G401.6 (cell line): ENCODE data around the gene TRIO.

ENCODE experiments used
- FAIRE-seq: peaks from 2 replicates; lab custom pipeline; 2012; peaks lifted over from hg19 to GRCh38; lab: Jason Lieb, UNC

TRIO gene

DNA sequence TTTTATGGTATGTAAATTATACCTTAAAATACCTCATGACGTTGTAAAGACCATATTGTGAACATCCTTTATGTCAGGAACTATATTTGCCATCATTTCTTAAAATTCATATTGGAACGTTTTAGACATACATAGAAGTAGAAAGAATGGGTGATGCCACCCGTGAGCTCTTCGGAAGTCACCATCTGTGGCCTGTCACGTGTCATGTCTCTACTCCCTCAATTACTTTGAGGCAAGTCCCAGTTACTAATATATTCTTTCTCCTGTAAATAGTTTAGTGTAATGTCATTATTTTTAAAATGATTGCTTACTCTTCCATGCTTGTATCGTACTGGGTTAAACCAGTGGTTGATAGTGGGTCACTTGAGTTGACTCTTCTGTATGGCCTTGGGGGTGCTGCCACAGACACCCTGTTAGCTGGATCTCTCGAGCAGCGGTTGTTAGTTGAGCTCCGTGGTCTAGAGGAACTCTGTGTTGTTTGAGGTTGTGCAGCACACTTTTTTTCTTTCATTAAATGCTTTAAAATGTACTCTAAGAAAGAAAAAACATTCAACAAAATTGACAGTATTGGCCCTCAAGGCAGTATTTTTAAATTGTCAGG, 66.2 kb downstream of the TRIO start:
- no peak for FAIRE-seq

GRCh38 chr5:14209836-14210235, 66.7 kb downstream of the TRIO start:
- no peak for FAIRE-seq

DNA sequence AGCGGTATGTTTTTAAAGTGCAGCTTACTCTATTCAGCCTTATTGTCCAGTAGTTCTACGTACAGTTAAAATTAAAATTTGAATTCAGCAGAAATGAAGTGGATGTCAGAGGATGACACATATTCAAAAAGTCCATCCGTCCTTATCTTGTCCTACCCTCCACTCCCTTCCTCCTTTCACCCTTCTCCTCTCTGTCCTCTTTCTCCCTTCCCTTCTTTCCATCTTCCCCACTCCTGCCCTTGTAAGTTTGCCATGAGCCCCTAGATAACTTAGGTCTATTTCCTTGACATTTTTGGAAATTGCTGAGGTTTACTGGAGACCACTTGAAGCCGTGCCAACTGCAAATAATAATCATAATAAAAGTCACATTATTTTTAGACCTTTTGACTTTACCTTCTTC, 67.6 kb downstream of the TRIO start:
- no peak for FAIRE-seq

DNA sequence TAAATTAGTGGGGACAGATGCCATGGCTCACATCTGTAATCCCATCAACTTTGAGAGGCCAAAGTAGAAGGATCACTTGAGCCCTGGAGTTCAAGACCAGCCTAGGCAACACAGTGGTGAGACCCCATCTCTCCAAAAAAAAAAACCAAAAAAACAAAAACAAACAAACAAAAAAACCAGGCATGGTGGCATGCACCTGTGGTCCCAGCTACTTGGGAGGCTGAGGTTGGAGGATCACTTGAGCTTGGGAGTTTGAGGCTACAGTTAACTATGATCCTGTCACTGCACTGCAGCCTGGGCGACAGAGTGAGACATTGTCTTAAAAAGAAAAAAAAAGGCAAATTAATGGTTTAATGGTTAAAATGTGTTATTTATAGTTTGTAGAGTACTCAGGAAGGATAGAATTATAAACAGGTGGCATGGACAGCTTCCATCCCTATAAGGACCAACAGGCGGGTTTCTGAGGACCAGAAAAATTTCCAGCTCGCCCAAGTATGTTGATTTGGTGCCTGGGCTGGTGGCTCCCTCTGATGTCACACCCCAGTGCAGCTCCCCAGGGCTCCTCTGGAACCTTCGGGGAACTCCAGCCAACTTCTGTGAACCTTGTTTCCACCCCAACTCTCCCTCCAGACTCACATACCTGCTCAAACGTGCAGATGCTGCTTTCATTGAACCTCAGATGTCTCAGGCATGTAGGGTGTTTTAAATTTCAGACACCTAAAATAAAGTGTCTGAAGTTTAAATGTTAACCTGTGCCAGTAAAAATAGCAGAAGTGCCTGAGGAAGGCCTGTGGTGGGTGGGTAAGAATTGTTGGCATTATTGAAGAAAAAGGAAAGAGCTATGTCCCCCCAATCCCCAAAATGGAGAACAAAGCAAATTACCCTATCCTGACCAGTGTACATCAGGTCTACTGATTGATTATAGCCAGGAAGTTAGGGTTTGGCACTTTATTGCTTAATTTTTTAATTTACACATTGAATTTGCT, 69.0 kb downstream of the TRIO start:
- FAIRE-seq = no peak

GRCh38 chr5:14212838-14213237, 69.7 kb downstream of the TRIO start:
- no peak for FAIRE-seq

GRCh38 chr5:14213253-14213652, 70.1 kb downstream of the TRIO start:
- FAIRE-seq = no peak

GRCh38 chr5:14213813-14214585, 70.9 kb downstream of the TRIO start:
- FAIRE-seq = no peak

DNA sequence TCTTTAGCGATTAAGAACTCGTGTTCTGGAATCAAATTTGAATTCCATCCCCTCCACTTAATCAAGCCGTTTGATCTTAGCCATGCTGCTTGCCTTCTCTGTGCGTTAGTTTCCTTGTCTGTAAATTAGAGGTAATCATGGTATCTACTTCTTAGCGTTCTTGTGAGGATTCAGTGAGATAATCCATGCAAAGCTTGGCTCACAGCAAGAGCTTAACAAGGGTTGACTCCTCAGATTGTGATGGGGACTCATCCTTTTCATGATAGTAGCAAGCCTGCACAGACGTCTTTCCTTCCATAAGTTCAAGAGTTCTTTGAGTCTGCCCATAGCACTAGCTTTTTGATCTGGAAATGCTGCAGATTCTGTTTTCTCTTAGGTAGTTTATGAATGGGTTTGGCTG, 72.8 kb downstream of the TRIO start:
- FAIRE-seq = no peak

- FAIRE-seq = no peak
Observed at GRCh38 chr5:14216372-14216771, 73.2 kb downstream of the TRIO start.

- no peak for FAIRE-seq
Observed at GRCh38 chr5:14216902-14217301, 73.8 kb downstream of the TRIO start.

GRCh38 chr5:14217587-14217986, 74.4 kb downstream of the TRIO start:
- no peak for FAIRE-seq

DNA sequence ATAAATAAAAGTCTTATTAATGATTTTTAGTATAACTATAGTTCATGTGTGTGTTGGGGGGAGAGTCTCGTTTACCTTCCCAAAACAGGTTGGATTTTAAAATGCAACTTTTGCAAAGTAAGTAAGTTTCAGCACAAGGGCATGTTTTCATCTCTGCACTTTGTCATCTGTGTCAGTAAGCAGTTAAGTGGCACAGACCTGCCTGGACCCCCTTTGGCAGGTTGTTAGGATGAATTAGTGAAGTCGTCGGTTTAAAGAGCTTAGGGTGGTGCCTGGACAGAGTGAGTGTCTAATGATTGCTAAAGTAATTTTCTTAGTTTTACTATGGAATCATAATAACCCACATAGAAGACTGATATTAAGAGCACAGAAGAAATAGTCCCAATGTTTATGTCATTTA, 74.9 kb downstream of the TRIO start:
- FAIRE-seq = no peak

DNA sequence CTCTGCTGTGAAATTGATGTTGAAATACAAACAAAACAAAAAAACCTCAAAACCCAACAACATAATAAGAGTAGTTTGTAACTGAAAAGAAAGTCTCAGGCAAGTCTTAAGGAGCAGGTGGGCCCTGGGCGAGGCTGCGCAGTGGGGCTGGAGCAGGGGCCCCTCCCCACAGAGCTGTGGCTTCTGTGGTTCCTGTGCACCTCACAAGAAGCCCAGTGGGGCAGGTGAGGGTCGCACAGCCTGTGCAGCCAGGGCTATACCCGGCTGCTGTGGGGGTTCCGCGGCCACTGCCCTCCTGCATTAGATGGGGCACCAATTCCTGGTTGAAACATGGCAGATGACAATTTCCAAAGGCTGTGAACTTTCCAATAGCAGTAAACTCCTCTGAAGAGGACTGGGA, 75.3 kb downstream of the TRIO start:
- no peak for FAIRE-seq

GRCh38 chr5:14218897-14219573, 75.9 kb downstream of the TRIO start:
- FAIRE-seq = no peak

DNA sequence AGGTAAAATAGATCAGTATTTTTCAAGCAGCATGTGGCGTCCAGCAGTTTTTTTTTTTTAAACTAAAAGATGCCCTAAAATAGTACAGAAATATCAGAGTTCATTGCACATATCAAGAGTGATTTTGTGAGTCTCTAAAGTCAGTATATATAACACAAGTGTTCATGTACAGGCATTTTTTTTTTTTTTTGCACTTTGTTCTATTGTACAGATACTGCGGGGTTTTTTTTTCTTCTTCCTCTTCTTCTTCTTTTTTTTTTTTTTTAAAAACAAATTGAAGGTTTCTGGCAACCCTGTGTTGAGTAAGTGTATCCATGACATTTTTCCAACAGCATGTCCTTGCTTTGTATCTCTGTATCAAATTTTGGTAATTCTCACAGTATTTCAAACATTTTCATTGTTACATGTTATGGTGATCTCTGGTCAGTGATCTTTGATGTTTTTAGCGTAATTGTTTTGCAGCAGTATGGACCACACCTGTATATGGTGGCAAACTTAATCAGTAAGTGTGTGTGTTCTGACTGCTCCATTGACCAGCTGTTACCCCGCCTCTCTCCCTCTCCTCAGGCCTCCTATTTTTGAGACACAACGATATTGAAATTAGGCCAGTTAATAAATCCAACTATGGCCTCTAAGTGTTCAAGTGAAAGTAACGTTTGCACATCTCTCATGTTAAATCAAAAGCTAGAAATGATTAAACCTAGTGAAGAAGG, 76.8 kb downstream of the TRIO start:
- FAIRE-seq = no peak

GRCh38 chr5:14220642-14221041, 77.5 kb downstream of the TRIO start:
- no peak for FAIRE-seq

DNA sequence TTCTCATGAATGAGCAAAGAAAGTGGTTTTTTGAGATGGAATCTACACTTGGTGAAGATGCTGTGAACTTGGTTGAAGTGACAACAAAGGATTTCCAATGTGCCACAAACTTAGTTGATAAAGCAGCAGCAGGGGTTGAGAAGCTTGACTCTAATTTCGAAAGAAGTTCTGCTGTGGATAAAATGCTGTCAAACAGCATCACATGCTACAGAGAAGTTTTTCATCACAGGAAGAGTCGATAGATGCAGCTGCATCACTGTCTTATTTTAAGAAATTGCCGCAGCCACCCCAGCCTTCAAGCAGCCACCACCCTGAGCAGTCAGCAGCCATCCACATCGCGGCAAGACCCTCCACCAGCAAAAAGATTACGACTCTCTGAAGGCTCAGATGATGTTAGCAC, 78.6 kb downstream of the TRIO start:
- FAIRE-seq = no peak

GRCh38 chr5:14222206-14222605, 79.1 kb downstream of the TRIO start:
- FAIRE-seq = no peak

DNA sequence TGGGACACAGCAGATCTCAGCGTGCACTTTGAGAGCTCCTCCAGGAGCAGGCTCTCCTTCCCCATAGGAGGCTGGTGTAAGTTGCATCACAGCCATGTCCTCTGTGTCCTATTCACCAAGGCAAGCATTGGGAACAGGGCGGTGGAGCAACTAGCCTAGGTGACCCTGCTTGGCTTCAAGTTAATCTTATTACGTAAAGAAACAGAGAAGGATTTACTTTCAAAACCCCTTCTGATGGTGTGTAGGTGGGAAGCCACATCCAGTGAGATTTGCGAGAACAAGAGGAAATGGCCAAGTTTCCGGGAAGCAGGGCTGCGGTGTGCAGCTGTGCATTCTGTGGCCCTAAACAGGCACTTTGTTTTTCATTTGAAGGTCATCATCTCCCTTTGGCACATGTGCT, 80.2 kb downstream of the TRIO start:
- no peak for FAIRE-seq

- FAIRE-seq = no peak
Observed at GRCh38 chr5:14225173-14225834, 82.2 kb downstream of the TRIO start.

DNA sequence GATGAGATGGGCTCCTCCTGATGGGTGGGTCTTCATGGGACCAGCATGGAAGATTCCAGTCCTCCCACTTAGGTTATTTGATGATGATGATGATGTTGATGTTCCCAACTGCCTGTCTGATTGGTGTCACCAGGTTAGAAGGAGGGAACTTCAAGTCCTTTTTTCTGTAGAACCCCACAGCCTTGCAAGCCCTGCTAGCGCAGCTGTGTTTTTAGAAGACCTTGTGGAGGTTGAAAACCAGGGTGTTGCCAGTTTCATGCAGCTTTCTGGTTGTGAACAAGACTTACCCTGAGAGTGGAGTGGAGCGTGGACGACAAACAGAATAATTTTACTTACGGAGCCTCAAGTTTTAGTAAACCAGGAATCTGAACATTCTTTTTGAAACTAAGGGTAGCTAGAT, 83.0 kb downstream of the TRIO start:
- FAIRE-seq = no peak
